ENCODE results near the gene CEP19. TPM values are rescaled to one million over a fixed set of nuclear protein-coding genes. Genes with fewer than 3 reads are reported as not detected.

CEP19 gene
- total and polyA plus RNA-seq, 2 of the 4 experiments (the other 2 are of a cell fraction): 1.1 to 1.4 TPM

GRCh38 chr3:196677353-196677752 is 34.7 kb downstream of the CEP19 start:
- dilution Hi-C loops (cut with HindIII; ENCODE audit: low sequenced_read_pairs, unreplicated experiment): no loop called here
- POLR2A ChIA-PET (ENCODE audit: unreplicated experiment): interaction anchor here (0.6 to 0.9 kb wide), 2 partner anchors 11 kb away, joined by 3 read pairs; no protein-coding TSS in a partner anchor
- no peak overlapping the region for H4K91ac ChIP-seq (ENCODE audit: insufficient read depth, low read depth, low read length)

More at GRCh38 chr3:196677353-196677752, 34.7 kb downstream of the CEP19 start:
- no peak overlapping the region for H2AFZ ChIP-seq (replicated peaks; ENCODE audit: low read length, poor library complexity)
- H2BK120ac ChIP-seq (ENCODE audit: low read depth, low read length): no peak overlapping the region
- H3K18ac ChIP-seq (ENCODE audit: low read depth, low read length): no peak overlapping the region
- H3K79me1 ChIP-seq (ENCODE audit: low read depth in 1 of 2, low read length in 2 of 2): no peaks in the 10 kb centered on the region
- intact Hi-C loops (cut with micrococcal nuclease): no loop called here
- no peaks in the 10 kb centered on the region for H3K36me3 ChIP-seq (ENCODE audit: control insufficient read depth, insufficient read depth, low read length)
- no peak overlapping the region for H2AK5ac ChIP-seq (ENCODE audit: low read depth, low read length)
- no peaks in the 10 kb centered on the region for H3K9me3 ChIP-seq (ENCODE audit: control insufficient read depth, insufficient read depth, low read length)
- no peaks in the 10 kb centered on the region for H3K9me1 ChIP-seq (ENCODE audit: insufficient read depth, low read length)
- in situ Hi-C loops (cut with MboI; ENCODE audit: low sequenced_read_pairs): no loop called here
- H4K20me1 ChIP-seq (ENCODE audit: insufficient read depth, low read length): no peaks in the 10 kb centered on the region
- no TSS peak for BruUV-seq (replicated peaks)
- H3K4me3 ChIP-seq (ENCODE audit: insufficient read depth, low read depth, low read length): no peak overlapping the region
- CTCF ChIA-PET: interaction anchor here (1.3 kb wide), 1 partner anchor 68 kb away, joined by 3 read pairs; no protein-coding TSS in a partner anchor
- no peak overlapping the region for H2BK5ac ChIP-seq (ENCODE audit: low read depth, low read length, poor library complexity, severe bottlenecking)
- H2BK20ac ChIP-seq (ENCODE audit: low read depth, low read length): no peak overlapping the region
- H3K4me1 ChIP-seq (ENCODE audit: control insufficient read depth, insufficient read depth, low read length): no peaks in the 10 kb centered on the region
- H3K27ac ChIP-seq (ENCODE audit: insufficient read depth, low read length): no peak overlapping the region
- H3K4ac ChIP-seq (ENCODE audit: low read depth, low read length): no peak overlapping the region
- H2BK15ac ChIP-seq (ENCODE audit: low read depth, low read length): no peak overlapping the region
- H2AK9ac ChIP-seq (replicated peaks; ENCODE audit: low read depth, low read length, poor library complexity): no peak overlapping the region
- WGBS, 2 experiments (ENCODE audit: extremely low coverage in 2 of 2, insufficient read length in 1 of 2): 80% methylated on average over 1 of the region's 1 CpG; no CpG with 5 or more reads in 1 of the 2 experiments
- H4K5ac ChIP-seq (ENCODE audit: low read depth, low read length): no peak overlapping the region
- ATAC-seq (ENCODE audit: low read depth) (no peak), DNase-seq (no peak)
- no peak overlapping the region for H4K8ac ChIP-seq (ENCODE audit: low read depth in 2 of 2, low read length in 2 of 2)
- H3K9ac ChIP-seq (ENCODE audit: low read depth, low read length): no peak overlapping the region
- H3K4me2 ChIP-seq (ENCODE audit: low read depth, low read length): no peak overlapping the region
- no peak overlapping the region for H3K14ac ChIP-seq (replicated peaks; ENCODE audit: low read depth, low read length)
- peaks cover 22% of the 10 kb centered on the region for H3K27me3 ChIP-seq (ENCODE audit: control insufficient read depth, insufficient read depth, low read length)
- H3K56ac ChIP-seq (ENCODE audit: extremely low read depth, insufficient read depth, low read length): no peak overlapping the region
- no peak overlapping the region for H3K23ac ChIP-seq (ENCODE audit: low read depth, low read length)
- TF ChIP-seq CHD1 (IDR thresholded peaks at IDR 0.05; ENCODE audit: low read depth, low read length) (no peak), MXI1 (IDR thresholded peaks at IDR 0.05; ENCODE audit: borderline replicate concordance, low read depth, low read length) (no peak), BHLHE40 (IDR thresholded peaks at IDR 0.05; ENCODE audit: low read depth, low read length) (no peak), CEBPB (IDR thresholded peaks at IDR 0.05; ENCODE audit: low read depth, low read length) (no peak), RCOR1 (IDR thresholded peaks at IDR 0.05; ENCODE audit: insufficient replicate concordance, low read length) (no peak)

All from IMR-90 (cell line).